ENCODE data around the gene TMEM233.

DNA sequence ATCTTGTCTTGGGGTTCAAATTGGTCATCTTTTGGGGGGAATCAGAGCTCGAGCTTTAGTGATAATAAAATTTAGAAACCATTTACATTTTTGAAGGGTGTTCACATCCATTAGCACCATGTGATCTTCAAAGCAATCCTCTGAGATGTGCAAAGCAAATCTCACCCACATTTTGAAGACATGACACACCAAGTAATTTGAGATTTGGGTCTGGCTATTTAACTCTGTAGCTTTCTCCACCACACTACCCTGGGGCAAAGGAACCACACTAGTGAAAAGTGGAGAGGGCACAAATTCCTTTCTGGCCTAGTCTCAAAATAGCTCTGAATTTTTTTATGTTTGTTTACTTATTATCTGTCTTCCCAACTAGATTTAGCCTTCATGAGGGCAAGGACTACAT, 46.6 kb upstream of the TMEM233 start:
- TF ChIP-seq TAF1 (IDR thresholded peaks at IDR 0.05; ENCODE audit: borderline replicate concordance, low read depth, low read length) = no peak
- TF ChIP-seq POLR2A (IDR thresholded peaks at IDR 0.05; ENCODE audit: low read depth, low read length) = no peak
